Esophagus muscularis mucosa (tissue), 3 donors: ENCODE results near the gene DGCR2.
"Not testable (repeated sequence)": the region's sequence is repeated elsewhere in the genome, so short reads cannot be mapped to it uniquely, and the experiment has no call there.

Source experiments
- POLR2A ChIP-seq: fragments of 450-650 bp; IDR thresholded peaks from one replicate; pipeline ENCODE4 v1.6.1; 2017; ENCODE audit warnings: antibody characterized with exemption, moderate library complexity, mild to moderate bottlenecking, low read depth
- POLR2AphosphoS5 ChIP-seq, 2 donors: sonication (generic); formaldehyde crosslinking; IDR thresholded peaks; one replicate each; pipeline ENCODE4 v1.6.1; 2017; ENCODE audit warnings: antibody characterized with exemption in 2 of 2
- TF ChIP-seq, protein P1 (sequence below), 3 experiments: fragments of 200-600 bp in 2 of 3; fragments of 450-650 bp in 1 of 3; sonication (generic) in 2 of 3; IDR thresholded peaks; one replicate each; pipeline ENCODE4 v1.5.1; 2017 to 2019; ENCODE audit warnings: antibody characterized with exemption in 3 of 3, mild to moderate bottlenecking in 2 of 3, moderate library complexity in 1 of 3

DNA sequence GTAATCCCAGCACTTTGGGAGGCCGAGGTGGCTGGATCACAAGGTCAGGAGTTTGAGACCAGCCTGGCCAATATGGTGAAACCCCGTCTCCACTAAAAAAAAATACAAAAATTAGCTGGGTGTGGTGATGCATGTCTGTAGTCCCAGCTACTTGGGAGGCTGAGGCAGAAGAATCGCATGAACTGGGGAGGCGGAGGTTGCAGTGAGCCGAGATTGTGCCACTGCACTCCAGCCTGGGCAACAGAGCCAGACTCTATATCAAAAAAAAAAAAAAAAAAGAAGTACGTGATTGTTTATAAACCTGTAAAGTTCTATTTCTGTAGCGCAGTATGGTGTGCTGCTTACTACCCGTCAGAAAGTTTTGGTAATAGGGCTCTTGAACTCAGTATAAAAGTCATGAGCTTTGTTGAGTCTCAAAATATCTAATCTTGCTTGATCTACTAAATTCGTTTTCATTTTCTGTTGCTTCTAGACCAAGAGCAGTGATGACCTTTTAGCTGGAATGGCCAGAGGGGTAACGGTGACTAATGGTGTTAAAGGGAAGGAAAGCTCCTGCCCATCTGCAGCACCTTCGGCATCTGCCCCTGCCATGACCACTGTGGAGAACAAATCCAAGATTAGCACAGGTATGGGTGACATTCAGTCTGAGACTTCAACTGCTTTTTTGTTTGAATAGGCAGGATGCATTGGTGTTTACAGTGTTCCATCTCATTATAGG, 108.2 kb downstream of the DGCR2 start:
- not testable (repeated sequence) for TF ChIP-seq POLR2A; POLR2AphosphoS5 (IDR thresholded peaks at IDR 0.05)
- TF ChIP-seq, protein P1, sequence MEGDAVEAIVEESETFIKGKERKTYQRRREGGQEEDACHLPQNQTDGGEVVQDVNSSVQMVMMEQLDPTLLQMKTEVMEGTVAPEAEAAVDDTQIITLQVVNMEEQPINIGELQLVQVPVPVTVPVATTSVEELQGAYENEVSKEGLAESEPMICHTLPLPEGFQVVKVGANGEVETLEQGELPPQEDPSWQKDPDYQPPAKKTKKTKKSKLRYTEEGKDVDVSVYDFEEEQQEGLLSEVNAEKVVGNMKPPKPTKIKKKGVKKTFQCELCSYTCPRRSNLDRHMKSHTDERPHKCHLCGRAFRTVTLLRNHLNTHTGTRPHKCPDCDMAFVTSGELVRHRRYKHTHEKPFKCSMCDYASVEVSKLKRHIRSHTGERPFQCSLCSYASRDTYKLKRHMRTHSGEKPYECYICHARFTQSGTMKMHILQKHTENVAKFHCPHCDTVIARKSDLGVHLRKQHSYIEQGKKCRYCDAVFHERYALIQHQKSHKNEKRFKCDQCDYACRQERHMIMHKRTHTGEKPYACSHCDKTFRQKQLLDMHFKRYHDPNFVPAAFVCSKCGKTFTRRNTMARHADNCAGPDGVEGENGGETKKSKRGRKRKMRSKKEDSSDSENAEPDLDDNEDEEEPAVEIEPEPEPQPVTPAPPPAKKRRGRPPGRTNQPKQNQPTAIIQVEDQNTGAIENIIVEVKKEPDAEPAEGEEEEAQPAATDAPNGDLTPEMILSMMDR (IDR thresholded peaks at IDR 0.05), result not testable (repeated sequence)
